ENCODE data around the gene RNASE12. TPM values are rescaled to one million over a fixed set of nuclear protein-coding genes. Genes with fewer than 3 reads are reported as not detected.

The RNASE12 gene
- total RNA-seq: not detected in 2 replicates

DNA sequence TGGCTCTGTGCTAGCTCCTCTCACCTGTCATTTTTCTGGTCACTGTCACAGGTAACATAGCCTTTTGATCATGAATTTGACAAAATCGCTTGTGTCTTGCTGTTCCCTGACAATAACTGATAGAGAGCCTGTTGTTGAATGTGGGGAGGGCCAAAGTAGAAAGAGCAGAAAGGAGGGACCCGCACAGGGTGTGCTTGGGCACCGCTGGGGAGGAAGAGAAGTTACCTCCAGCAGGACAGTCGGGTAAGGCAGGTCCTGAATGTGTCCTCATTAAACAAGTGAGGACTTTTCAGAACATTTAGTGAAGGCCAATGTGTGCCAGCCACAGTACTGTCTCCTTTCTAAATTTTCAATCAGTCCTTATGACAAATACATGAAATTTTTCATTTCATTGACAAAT, at the start of gene RNASE12:
TSS of gene RNASE12 (minus strand) at position 142 of the 400 bp plus-strand sequence. CDS start 653 bp downstream, outside the sequence.

DNA sequence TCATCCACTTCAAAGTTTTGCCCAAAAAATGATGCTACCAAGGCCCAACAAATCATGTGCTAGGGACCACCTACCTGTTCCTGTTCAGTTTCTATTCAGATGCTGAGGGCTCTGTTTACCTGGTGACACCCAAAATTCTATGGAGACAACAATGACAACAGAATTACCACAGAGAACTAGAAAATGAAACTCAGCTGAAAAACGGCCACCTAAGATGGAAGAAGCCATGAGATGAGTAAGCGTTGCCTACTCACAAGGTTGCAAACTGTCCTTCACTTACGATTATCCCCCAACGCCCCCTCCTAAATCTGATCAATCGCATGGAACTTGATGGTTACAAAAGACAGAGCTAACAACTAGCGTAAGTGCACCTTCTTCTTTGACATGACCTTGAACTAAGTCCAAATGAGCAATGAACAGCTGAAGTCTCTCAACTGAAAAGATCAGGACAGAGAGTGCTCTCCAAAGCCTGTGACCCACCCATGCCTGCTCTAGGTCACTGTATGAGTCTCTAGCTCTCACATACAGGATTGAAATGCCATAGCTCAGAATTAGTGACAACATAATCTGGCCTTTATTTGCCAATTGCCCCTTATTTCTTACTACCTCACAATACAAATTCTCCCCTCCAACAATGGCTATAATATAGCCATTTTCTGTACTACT, 3.6 kb downstream of the RNASE12 start, which contains the start of gene RNASE11:
TSS of gene RNASE11 (minus strand) at position 513 of the 666 bp plus-strand sequence.

DNA sequence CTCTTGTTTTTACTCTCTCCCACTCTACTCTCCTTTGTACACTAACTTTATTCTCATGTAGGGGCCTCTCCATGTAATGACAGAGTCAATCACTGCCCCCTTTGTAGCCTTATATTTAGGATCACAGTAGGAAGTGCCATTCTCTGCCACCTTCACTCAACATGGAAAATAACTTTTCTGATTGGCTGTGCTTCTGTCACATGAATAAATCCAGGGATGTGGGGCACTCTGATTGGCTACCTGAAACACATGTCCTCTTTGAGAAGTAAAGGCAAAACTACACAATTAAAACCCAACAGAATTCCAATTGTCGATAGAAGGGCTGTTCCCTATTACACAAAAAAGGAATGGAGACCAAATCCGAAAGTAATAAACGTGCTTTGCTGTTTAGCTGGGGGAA, 30.2 kb downstream of the RNASE12 start, which contains the start of gene RNASE9:
TSS of gene RNASE9 (minus strand) at position 87 of the 400 bp plus-strand sequence.

Other genes starting within 250 kb of the RNASE12 start
- 9.9 and 10.7 TPM in 2 replicates for gene PARP2, start 247.7 kb downstream of the RNASE12 start, total RNA-seq
- gene TEP1, start 177.9 kb downstream of the RNASE12 start, total RNA-seq: 13.0 and 29.0 TPM in 2 replicates
- gene KLHL33, start 155.2 kb downstream of the RNASE12 start, total RNA-seq: not detected in 2 replicates
- gene OSGEP, start 136.6 kb downstream of the RNASE12 start, total RNA-seq: 15.0 and 17.6 TPM in 2 replicates
- gene APEX1, start 136.2 kb downstream of the RNASE12 start, total RNA-seq: 64.9 and 86.6 TPM in 2 replicates
- gene PIP4P1, start 129.9 kb downstream of the RNASE12 start, total RNA-seq: 17.4 and 27.3 TPM in 2 replicates
- gene PNP, start 122.0 kb downstream of the RNASE12 start, total RNA-seq: 40.6 and 84.1 TPM in 2 replicates
- gene RNASE10, start 85.8 kb downstream of the RNASE12 start, total RNA-seq: not detected in 2 replicates
- not detected in 2 replicates for gene RNASE9, start 30.3 kb downstream of the RNASE12 start, total RNA-seq
- gene RNASE11, start 3.4 kb downstream of the RNASE12 start, total RNA-seq: not detected in 2 replicates
- not detected in 2 replicates for gene OR6S1, start 50.3 kb upstream of the RNASE12 start, total RNA-seq
- gene RNASE4, start 93.2 kb upstream of the RNASE12 start, total RNA-seq: 3.8 and 7.4 TPM in 2 replicates
- 1.7 and 2.6 TPM in 2 replicates for gene ANG, start 97.4 kb upstream of the RNASE12 start, total RNA-seq
- gene EDDM3A, start 154.5 kb upstream of the RNASE12 start, total RNA-seq: not detected in 2 replicates
- gene EDDM3B, start 177.0 kb upstream of the RNASE12 start, total RNA-seq: not detected in 2 replicates
- gene RNASE6, start 189.9 kb upstream of the RNASE12 start, total RNA-seq: not detected in 2 replicates
- not detected in 2 replicates for gene RNASE1, start 211.5 kb upstream of the RNASE12 start, total RNA-seq

Measured in nasal cavity respiratory epithelium epithelial cell of viscerocranial mucosa (primary cell).